NCI-H446 treated with DMSO at 0.1 percent for 48 hours (cell line): ENCODE results near the gene DHX30.
"Not testable (repeated sequence)": the region's sequence is repeated elsewhere in the genome, so short reads cannot be mapped to it uniquely, and the experiment has no call there.

Experiments used
- DNase-seq: peaks from one replicate; lab custom pipeline; 2025; lab: John Stamatoyannopoulos, UW

The DHX30 gene

GRCh38 chr3:47813551-47814177 is 10.7 kb downstream of the DHX30 start:
- no peak for DNase-seq

- no peak for DNase-seq
These were observed 14.7 kb downstream of the DHX30 start for GRCh38 chr3:47817609-47818008.

DNA sequence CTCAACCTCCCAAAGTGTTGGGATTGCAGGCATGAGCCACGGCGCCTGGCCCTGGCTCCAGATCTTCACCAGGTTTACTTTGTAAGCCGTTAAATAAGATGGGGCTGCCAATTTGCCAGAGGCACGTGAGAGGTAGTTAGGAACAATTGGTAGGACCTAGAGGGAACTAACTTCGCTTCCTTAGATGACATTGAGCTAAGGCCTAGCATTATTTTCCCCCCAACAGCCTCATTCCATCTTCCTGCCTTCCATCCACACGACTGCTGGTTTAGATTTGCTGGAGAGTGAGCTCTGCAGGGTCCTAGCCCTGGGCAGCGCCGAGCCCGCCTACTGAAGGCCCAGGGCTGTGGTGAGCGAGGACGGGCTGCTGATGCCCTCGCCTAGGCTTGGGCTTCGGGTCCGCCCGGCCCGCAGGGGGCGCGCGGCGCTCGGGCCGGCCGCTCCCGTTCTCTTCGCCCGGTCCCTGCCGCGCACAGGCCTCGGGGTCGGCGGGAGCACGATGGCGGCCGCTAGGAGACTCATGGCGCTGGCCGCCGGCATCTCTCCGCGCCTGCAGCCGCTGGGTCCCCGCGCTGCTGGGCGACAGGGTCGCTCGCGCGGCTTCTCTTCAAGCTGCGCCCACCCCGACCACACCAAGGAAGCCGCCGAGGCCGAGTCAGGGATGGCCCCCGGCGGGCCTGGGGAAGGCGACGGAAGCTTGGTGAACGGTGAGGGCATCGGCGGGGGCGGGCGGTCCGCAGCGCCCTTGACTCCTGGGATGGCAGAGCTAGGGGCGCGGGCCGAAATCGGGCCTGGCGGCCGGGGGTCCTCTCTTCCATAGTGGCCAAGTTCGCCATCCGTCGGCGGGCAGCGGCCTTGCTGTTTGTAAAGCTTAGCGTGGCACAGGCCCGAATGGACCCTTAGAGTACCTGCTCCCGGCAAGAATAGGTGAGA is 21.9 kb downstream of the DHX30 start:
- peak; percentile 36 for DNase-seq

- DNase-seq: no peak
These were observed 22.7 kb downstream of the DHX30 start for GRCh38 chr3:47825590-47825989.

DNA sequence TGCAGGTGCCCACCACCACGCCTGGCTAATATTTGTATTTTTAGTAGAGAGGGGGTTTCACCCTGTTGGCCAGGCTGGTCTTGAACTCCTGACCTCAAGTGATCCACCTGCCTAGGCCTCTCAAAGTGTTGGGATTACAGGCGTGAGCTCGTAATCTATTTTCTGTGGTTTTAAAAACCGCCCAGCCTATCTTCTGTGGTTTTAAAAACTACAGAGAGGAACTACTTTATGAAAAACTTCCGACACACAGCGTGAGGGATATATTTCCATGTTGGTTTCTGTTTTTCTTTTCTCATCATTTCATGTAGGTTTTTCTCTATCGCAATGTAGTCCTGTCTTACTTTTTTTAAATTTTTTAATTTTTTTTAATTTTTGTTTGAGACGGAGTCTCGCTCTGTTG is 26.5 kb downstream of the DHX30 start:
- not testable (repeated sequence) for DNase-seq

DNA sequence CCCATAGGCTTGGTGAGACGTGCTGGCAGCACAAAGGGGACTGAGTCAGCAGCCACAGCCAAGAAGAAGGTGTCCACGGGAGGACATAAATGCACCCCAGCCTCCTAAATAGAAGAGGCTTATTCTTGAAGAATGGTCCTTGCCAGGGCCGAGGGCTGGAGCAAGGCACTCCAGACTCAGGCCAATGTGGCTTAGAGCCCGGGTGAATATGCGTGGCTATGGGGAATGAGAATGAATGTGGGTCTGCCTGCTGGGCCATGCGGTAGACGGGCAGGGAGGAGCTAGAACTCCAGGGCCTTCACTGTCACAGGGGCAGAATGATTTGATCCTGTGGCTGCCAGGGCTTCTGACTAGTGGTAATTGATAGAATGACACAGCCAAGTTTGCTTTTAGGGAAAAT is 34.0 kb downstream of the DHX30 start:
- DNase-seq: no peak

GRCh38 chr3:47838503-47838902 is 35.6 kb downstream of the DHX30 start:
- no peak for DNase-seq

DNA sequence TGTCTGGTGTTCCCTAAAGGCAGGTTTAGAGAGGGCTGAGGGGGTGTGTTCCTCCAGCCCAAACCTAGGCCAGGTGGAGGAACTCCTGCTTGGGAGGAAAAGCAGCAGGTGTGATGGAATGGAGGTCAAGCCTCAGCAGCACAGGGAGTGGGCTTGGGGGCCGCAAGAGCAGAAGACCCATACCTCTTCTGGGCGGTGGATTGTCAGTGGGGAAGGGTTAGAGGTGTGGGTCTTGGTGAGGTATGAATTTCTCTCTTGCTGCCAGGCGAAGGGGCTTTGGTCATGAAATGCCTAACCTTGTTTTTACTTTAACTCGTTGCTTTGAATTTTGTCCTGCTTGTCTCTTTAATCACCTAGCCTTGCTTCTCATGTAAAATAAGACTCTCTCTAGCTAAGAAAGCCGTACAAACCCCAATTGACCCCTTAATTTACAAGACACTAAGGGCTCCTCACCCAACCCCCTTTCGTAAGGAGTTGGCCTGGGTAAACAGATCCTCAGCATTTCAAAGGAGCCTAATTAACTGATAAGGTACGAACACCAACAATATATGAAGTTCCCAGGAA is 38.9 kb downstream of the DHX30 start:
- no peak for DNase-seq

GRCh38 chr3:47846186-47846879 is 43.4 kb downstream of the DHX30 start:
- DNase-seq: no peak

GRCh38 chr3:47846880-47847248 is 43.9 kb downstream of the DHX30 start:
- DNase-seq: no peak

GRCh38 chr3:47847260-47847659 is 44.3 kb downstream of the DHX30 start:
- no peak for DNase-seq

DNA sequence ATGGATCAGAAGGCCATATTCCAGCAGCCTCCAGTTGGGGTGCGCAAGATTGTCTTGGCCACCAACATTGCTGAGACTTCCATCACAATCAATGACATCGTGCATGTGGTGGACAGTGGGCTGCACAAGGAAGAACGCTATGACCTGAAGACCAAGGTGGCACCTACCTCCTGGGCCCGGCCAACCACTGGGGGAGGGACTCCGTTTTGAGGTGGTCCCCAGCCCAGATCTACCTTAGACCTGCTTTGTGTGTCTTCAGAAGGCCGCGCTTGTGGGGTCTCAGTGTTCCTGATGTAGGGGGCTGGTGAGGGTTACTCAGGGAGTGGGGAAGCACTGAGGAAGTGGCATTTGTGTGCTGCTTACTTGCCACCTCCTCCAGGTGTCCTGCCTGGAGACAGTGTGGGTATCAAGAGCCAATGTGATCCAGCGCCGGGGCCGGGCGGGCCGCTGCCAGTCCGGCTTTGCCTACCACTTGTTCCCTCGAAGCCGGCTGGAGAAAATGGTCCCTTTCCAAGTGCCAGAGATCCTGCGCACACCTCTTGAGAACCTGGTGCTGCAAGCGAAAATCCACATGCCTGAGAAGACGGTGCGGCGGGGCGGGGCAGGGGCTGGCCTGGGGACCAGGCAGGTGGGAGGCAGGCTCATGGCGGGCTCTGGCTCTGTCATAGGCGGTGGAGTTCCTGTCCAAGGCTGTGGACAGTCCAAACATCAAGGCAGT is 45.0 kb downstream of the DHX30 start:
- no peak for DNase-seq

- DNase-seq: no peak
These were observed 45.7 kb downstream of the DHX30 start for GRCh38 chr3:47848599-47849117.

DNA sequence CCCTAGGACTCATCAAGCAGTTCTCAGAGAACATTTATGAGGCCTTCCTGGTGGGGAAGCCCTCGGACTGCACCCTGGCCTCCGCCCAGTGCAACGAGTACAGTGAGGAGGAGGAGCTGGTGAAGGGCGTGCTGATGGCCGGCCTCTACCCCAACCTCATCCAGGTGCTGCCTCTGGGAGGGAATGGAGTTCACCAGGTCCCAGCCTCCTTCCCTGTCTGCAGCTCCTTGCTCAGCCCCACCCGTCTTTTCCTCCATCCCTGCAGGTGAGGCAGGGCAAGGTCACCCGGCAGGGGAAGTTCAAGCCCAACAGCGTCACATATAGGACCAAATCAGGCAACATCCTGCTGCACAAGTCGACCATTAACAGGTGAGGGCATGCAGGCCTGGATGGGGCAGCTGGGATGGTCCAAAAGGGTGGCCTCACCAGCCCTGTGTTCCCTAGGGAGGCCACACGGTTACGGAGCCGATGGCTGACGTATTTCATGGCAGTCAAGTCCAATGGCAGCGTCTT is 46.3 kb downstream of the DHX30 start:
- no peak for DNase-seq

DNA sequence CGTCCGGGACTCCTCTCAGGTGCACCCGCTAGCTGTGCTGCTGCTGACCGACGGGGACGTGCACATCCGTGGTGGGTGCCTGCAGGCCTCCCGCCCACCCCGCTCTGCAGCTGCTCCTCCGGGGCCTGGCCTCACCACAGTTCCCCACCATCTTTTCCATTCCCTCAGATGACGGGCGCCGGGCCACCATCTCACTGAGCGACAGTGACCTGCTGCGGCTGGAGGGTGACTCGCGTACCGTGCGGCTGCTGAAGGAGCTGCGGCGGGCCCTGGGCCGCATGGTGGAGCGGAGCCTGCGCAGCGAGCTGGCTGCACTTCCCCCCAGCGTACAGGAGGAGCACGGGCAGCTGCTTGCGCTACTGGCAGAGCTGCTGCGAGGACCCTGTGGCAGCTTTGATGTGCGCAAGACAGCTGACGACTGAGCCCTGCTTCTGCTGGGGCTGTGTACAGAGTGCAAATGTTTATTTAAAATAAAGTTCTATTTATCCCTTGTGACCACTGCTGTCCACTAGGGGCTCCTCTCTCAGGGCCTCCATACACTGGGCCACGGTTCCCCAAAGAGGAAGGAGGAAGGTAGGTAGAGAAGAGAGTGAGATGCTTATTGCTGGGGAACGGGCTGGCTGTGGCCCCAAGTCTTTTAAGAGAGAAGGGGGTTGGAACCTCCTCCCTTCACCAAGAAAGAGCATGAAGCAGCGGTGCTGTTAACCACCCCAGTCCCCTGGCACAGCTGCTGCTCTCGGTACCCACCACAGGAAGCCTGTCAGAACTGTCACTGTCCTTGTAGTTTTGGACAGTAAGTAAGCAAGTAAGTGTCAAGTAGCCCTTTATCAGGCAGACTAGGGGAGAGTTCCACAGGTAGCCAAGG is 47.0 kb downstream of the DHX30 start:
- no peak for DNase-seq

DNA sequence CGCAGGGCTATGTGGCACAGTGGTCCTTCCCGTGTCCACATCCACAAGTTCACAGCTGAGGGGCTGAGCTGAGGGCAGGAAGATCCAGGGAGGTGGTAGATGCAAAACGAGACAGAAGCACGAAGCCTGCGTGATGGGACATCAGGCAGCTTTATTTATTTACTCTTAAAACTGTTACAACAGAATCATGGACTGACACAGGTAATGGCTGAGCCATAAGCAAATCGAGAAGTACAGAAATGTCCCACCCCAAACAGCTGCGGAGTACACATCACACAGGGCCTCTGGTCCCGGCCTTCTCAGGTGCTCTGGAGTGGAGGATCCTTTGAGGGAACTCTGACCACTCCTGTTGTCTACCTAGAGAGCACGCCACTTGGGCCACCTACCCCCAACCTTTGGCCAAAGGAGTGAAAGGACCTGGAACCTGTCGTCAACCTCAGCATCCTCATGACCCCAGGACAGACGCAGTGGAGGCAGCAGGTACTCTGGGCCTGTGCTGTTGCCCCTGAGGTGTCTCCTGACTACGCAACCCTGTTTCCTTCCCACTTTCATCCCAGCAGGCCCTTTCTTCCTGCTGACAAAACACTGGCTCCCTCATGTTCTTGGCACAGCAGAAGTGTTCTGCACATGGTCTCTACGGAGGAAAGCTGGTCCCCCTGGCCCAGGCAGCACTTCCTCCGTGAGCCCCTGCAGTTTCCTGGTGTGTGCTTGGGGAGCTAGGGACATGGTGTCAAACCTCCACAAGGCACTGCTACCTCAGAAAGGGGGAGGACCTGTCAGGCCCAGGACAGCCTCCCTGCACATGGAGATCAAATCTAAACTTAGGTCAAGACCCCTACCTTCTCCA is 47.8 kb downstream of the DHX30 start:
- no peak for DNase-seq

GRCh38 chr3:47851888-47852603 is 49.1 kb downstream of the DHX30 start:
- DNase-seq: no peak
